Liver (tissue), 3 donors: Measurements from ENCODE around the gene USP16.

ENCODE experiments used
- CTCF ChIP-seq: fragments of 150-350 bp; IDR thresholded peaks from 2 replicates; pipeline ENCODE4 v1.5.1; 2017; ENCODE audit warnings: improper control_type of control experiment, low read depth, low read length; ENCODE audit not compliant: missing input control
- FOXA1 ChIP-seq: IDR thresholded peaks from 2 replicates; pipeline ENCODE4 v1.6.1; 2016; ENCODE audit warnings: antibody characterized with exemption
- JUND ChIP-seq, 2 donors: IDR thresholded peaks; 2 replicates each; pipeline ENCODE4 v1.6.1; 2016; ENCODE audit warnings: antibody characterized with exemption in 2 of 2
- MAX ChIP-seq: IDR thresholded peaks from 2 replicates; pipeline ENCODE4 v1.6.1; 2016; ENCODE audit warnings: antibody characterized with exemption
- RAD21 ChIP-seq, 2 donors: IDR thresholded peaks; 2 replicates each; pipeline ENCODE4 v1.6.1; 2016; ENCODE audit warnings: antibody characterized with exemption in 2 of 2, mild to moderate bottlenecking in 2 of 2
- SP1 ChIP-seq: IDR thresholded peaks from 2 replicates; pipeline ENCODE4 v1.6.1; 2018; ENCODE audit warnings: antibody characterized with exemption, mild to moderate bottlenecking
- TAF1 ChIP-seq: conservative IDR thresholded peaks from 2 replicates; pipeline ENCODE4 v1.6.1; 2016; ENCODE audit warnings: antibody characterized with exemption, mild to moderate bottlenecking
- YY1 ChIP-seq: IDR thresholded peaks from 2 replicates; pipeline ENCODE4 v1.6.1; 2016; ENCODE audit warnings: antibody characterized with exemption, mild to moderate bottlenecking
- TF ChIP-seq, protein P1 (sequence below): IDR thresholded peaks from 2 replicates; pipeline ENCODE4 v1.6.1; 2016; ENCODE audit warnings: antibody characterized with exemption, mild to moderate bottlenecking
- donor health status: healthy.
- donor health status: healthy.

DNA sequence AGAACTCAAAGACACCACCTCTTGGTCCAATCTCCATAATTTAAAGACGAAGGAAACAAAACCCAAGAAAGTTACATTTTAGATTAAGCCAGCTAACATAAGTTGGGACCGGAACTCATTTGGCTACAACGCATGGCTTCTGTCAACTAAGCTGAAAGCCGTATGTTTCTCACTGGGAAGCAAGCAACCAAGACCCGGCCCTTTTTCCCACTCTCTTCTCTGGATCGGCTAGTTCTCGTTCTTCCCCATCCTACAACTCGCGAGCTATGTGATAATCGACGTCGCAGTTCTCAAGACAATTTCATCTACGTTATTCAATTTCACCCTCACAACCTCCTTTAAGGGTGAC, 48.4 kb downstream of the USP16 start:
- TF ChIP-seq CTCF = no peak
- no peak for TF ChIP-seq RAD21 (IDR thresholded peaks at IDR 0.05)
- TF ChIP-seq JUND (IDR thresholded peaks at IDR 0.05) = no peak
- no peak for TF ChIP-seq SP1
- TF ChIP-seq YY1 = no peak
- no peak for TF ChIP-seq FOXA1
- no peak for TF ChIP-seq TAF1
- TF ChIP-seq, protein P1, sequence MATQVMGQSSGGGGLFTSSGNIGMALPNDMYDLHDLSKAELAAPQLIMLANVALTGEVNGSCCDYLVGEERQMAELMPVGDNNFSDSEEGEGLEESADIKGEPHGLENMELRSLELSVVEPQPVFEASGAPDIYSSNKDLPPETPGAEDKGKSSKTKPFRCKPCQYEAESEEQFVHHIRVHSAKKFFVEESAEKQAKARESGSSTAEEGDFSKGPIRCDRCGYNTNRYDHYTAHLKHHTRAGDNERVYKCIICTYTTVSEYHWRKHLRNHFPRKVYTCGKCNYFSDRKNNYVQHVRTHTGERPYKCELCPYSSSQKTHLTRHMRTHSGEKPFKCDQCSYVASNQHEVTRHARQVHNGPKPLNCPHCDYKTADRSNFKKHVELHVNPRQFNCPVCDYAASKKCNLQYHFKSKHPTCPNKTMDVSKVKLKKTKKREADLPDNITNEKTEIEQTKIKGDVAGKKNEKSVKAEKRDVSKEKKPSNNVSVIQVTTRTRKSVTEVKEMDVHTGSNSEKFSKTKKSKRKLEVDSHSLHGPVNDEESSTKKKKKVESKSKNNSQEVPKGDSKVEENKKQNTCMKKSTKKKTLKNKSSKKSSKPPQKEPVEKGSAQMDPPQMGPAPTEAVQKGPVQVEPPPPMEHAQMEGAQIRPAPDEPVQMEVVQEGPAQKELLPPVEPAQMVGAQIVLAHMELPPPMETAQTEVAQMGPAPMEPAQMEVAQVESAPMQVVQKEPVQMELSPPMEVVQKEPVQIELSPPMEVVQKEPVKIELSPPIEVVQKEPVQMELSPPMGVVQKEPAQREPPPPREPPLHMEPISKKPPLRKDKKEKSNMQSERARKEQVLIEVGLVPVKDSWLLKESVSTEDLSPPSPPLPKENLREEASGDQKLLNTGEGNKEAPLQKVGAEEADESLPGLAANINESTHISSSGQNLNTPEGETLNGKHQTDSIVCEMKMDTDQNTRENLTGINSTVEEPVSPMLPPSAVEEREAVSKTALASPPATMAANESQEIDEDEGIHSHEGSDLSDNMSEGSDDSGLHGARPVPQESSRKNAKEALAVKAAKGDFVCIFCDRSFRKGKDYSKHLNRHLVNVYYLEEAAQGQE = no peak
- TF ChIP-seq MAX = no peak
